Stimulated activated CD8-positive, alpha-beta memory T cell treated with anti-CD3 and anti-CD28 coated beads, Interleukin-15, amount 100 ng/mL, for 4 hours (primary cell): ENCODE measurements around the gene TANGO6.
A peak's percentile ranks its signal among the peaks of the same experiment; 100 is the strongest.
"Not testable (repeated sequence)": the region's sequence is repeated elsewhere in the genome, so short reads cannot be mapped to it uniquely, and the experiment has no call there.

ENCODE experiments used
- DNase-seq, 2 donors: peaks; one replicate each; pipeline ENCODE4 v3.0.0-alpha.2; 2020; ENCODE audit warnings: low read depth in 2 of 2

TANGO6 gene

DNA sequence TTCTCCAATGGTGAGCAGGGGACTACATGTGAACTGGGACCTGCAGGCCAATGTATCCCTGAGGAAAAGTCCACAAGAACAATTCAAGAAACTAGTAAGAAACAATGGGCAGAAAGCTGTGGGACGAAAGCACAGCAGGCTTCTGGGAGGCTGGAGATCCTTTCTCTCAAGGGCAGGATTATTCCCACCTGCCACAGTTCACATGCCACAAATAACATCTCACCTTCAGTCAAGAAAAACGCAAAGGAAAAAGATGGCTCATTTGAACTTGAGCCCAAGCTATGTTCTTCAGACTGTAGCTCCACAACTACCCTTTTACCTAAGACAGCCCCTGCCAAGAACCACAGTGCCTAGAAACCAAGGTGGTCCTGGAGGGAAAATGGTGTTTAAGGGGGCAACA is 275.1 kb downstream of the TANGO6 start:
- no peak for DNase-seq

DNA sequence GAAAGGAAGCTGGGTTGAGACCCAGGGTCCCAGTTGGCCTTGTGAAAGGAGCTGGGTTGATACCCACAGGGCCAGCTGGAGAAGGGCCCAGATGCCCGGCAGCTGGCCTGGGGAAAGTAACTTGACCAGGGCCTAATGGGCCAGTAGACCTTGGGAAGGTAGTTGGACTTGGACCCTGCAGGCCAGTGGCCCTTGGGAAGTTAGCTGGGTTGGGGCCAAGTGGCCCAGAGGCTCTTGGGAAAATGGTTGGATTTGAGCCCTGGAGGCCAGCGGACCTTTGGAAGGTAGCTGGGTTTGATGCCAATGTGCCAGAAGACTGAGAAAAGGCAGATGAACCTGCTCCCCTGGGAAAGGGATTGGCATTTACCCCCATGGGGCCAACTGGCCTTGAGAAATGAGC is 275.7 kb downstream of the TANGO6 start:
- DNase-seq = no peak

DNA sequence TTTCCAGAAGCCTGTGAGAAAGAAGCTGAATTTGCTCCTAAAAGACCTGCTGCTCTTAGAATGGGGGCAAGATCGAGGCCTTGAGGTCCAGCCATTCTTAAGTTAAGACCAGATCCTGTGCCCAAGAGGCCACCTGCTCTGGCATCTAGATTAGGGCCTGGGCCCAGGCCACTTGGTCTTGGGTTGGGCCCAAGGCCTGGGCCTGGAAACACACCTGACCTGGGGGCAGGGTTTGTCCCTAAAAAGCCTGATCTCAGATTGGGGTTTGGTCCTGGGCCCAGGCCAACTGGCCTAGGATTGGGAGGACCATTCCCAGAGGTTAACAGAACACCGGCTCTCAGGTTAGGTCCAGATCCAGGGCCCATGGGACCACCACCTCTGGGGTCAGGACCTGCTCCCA is 276.2 kb downstream of the TANGO6 start:
- no peak for DNase-seq

DNA sequence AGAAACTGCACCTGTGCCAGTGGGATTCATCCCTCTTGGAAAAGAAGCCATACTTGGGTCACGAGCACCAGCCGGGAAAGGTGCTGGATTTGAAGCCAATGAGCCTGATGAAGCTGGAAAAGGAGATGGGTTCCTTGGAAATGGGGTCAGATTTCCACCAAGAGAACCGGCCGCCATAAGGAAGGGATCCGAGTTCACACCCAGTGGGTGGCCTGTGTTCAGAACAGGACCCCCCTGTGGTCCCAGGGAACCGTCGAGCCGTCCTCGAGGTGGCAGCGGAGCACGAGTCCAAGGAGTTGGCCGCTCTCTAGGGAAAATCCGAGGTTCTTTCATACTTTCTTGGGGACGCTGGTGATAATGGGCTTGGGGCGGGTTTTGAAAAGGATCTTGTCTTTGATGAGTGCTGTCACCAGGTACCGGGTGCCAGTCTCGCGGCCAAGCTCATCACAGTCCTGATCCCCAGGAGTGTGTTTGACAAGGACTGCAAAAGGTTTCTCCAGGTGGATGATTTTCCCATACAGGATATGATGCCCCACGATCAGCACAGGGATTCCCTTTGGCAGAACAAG is 276.8 kb downstream of the TANGO6 start:
- DNase-seq = no peak

DNA sequence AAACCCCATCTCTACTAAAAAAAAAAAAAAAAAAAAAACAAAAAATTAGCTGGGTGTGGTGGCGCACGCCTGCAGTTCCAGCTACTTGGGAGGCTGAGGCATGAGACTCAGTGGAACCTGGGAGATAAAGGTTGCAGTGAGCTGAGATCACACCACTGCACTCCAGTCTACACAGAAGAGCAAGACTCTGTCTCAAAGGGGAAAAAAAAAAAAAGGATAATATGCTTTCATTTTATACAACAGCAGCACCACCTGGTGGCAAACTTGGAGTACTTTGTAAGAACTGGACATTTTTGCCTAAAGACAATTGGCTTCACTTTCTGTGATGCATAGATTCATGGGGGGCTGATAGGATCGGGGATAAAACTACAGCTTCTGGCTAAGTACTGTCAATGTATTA is 280.6 kb downstream of the TANGO6 start:
- peak in 1 of 2 donors; percentile 32 for DNase-seq

DNA sequence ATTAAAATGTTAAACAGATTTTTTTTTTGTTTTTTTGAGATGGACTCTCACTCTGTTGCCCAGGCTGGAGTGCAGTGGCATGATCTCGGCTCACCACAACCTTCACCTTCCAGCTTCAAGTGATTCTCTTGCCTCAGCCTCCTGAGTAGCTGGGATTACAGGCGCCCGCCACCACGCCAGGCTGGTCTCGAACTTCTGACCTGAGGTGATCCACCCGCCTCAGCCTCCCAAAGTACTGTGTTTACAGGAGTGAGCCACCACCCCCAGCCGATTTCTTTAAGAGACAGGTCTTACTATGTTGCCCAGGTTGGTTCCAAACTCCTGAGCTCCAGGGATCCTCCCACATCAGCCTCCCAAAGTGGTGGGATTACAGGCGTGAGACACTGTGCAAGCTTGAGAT is 281.1 kb downstream of the TANGO6 start:
- not testable (repeated sequence) for DNase-seq

DNA sequence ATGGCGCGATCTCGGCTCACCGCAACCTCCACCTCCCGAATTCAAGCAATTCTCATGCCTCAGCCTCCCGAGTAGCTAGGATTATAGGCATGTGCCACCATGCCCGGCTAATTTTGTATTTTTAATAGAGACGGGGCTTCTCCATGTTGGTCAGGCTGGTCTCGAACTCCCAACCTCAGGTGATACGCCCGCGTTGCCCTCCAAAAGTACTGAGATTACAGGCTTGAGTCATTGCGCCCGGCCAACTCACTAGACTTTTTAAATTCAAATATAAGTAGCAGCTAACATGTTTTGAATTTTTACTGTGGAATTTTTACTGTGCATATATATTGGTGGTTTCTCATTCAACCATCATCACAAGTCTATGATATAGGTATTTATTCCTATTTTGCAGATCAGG is 281.6 kb downstream of the TANGO6 start:
- DNase-seq = not testable (repeated sequence)

DNA sequence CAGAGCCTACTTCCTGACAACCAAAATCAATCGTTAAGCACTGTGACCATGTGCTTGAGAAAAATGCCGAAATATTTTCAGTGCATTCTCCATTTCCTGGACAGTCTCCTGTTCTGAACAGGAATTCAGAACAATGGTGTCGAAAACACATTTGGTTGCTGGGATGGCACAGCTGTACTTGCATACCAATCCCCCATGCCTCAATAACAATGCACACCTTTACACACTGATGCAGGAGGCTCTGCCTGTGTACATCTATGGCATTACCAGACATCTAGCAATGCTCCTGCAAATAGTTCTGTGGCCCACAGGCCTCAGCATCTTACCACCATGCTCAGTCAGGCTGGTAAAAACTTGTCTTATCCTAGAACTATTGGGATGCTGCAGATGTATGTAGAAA is 282.9 kb downstream of the TANGO6 start:
- DNase-seq = no peak

DNA sequence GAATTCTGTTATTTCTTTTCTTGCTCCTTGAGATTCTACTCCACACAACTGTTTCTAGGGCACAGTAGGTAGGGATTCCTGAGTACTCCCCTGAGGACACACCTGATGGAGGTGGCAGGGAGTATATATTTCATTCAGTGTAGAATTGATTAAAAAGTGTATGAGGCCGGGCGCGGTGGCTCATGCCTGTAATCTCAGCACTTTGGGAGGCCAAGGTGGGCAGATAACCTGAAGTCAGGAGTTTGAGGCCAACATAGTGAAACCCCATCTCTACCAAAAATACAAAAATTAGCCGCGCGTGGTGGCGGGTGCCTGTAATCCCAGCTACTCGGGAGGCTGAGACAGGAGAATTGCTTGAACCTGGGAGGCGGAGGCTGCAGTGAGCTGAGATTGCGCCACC is 283.5 kb downstream of the TANGO6 start:
- DNase-seq = not testable (repeated sequence)

DNA sequence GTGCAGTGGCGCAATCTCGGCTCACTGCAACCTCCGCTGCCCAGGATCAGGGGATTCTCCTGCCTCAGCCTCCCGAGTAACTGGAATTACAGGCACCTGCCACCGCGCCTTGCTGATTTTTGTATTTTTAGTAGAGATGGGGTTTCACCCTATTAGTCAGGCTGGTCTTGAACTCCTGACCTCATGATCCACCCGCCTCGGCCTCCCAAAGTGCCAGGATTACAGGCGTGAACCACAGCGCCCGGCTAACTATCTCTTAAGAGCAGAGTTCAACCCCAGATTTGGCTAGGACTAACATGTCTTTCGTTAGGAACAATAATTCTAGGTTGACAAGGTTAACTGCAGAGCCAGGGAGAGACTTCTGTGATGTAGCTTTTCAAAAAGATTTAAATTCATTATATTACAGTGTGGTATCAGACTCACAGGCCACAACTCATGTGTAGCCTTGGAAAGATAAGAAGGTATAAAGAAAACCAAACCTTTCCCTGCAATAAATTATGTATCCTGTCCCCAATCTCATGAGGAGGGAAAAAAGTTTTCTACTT is 284.7 kb downstream of the TANGO6 start:
- DNase-seq = no peak

DNA sequence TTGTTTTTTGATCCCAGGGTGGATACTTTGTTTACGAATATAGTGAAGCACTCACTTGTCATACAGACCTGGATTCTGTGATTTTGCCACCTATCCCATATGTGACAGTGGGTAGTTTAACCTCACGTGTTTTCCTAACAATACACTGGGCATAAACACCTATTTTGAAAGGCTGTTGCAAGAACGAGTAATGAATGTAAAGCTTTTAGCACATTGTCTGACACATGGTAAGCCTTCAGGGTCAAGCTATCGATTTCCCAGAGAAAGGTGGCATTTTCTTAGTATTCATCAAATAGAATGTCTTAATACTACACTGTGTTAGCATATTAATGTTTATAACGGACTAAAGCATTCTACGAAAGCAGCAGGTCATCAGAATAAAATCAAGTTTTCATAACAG is 287.1 kb downstream of the TANGO6 start:
- DNase-seq = no peak

DNA sequence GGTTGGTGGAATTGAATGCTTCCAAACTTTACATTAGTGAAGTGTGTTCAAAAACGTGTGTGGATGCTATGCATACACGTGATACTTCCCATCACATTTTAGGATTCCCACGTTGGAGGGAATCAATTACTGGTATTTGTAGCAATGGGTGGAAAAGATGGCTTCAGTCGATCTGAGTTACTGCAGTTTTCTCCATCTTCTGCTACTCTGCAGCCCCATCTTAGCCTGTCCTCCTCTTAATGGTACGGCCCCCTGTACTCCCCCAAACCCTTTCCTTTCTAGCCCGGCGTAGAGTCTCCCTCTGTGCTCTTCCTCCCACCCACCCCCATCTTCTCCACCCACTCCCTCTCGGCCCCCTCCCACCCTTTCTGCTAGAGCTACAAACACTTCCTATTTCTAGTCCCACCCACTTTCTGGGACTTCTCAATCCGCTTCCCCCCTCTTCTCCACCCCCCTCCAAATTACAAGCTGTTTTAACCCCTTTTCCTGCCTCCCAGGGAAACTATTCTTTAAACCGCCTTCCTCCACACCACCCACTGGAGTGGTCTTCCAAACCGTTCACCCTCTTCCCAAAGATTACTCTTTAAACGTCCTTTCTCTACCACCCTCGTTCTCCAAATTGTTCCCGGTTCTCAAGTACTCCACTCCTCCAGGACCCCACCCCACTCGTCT is 288.0 kb downstream of the TANGO6 start:
- DNase-seq = no peak

DNA sequence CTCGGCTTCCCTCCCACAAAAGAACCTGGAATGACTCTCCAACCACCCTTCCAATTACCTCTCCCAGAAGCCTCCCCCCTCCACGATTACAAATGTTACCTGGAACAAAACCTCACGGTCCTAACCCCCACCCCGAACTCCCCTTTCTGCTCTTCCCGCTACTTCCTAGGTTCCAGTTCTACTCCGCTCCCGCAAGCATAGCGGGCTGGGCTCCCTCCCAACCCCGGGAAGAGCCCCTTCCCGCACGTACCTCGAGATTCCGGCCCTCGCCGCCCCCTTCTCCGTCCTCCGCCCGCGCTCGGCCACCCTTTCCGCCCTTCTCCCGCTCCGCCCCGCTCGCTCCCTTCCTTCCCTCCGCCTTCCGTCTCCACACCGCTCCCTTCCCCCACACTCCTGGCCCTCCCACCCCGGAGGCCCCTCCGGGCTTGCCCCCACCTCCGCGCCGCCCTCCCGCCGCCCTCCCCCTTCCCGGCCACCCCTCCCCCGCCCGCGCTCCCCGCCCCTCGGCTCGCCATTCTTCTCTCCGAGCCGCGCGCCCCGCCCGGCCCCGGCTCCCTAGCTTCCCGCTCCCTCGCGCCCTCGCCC is 288.6 kb downstream of the TANGO6 start:
- peak; percentile 61 to 66 for DNase-seq

DNA sequence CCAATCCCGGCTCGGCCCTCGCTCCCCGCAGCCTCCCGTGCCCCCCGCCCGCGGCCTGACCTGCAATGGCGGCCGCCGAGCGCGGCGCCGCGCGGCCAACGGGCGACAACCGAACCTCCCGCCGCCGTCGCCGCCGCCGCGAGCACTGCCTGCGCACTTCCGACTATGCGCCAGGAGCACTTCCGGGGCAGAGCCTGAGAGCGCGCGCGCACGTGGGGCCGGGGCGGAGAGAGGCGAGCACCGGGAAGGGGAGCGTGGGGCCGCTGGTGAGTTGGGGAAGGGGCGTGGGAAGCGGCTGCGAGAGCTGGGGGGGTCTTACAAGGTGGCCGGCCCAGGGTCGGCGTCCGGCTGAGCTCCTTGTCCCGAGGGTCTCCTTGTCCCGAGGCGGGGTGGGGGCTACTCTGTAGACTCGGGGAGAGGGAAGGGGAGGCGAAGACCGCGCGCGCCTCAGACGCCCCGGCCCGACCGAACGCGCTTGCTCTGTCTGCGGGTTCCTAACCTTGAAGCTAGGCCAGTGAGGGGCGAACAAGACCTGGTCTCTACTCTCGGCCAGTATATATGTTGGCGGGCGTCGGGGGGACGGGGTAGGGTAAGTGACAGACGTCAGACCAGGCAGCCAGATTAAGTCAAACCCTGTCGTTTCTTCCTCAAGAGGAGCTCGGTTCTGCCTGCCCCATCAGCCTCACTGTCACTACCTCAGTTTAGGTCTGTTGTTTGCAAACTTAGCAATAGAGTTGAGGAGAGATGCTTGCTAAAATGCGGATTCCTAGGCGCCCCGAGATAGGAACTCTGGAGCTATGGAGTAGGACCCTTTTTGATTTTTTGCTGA is 289.3 kb downstream of the TANGO6 start, which contains the start of the genes CHTF8 and UTP4:
CHTF8 (minus strand) TSS at position 165 of the 829 bp plus-strand sequence. CDS start 11,130 bp downstream, outside the sequence.
UTP4 (plus strand) TSS at position 226 of the 829 bp plus-strand sequence. CDS start 811 bp downstream, outside the sequence.
- peak; percentile 73 to 77 for DNase-seq

DNA sequence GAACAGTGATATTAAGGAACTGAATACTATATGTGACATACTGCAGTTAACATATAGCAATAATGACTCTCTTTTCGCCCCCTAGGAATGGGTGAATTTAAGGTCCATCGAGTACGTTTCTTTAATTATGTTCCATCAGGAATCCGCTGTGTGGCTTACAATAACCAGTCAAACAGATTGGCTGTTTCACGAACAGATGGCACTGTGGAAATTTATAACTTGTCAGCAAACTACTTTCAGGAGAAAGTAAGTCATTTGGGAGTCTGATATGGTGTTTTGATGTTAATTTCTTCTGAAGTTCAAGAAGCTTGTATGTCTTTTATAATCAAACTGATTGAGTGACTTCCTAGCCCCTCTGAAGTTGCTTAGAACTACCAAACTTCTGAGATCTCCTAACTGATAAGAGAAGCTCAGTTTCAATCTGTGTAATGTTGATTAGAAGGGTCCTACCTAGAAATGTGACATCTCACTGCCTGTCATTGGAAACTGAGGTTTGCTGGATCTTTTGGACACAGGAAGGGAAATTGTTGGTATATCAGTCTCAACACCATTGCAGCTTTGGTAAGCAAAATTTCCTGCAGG is 290.1 kb downstream of the TANGO6 start:
- no peak for DNase-seq
